ENCODE results near the gene SPOCK1. TPM values are rescaled to one million over a fixed set of nuclear protein-coding genes. Genes with fewer than 3 reads are reported as not detected.

The SPOCK1 gene
- total RNA-seq, 1 donor from 2014 or later = 81.2 TPM

GRCh38 chr5:137201876-137202275 lies 297.2 kb downstream of the SPOCK1 start:
- Histone ChIP-seq H3K4me1 (no peaks in the 10 kb centered on the region), H3K27me3 (no peaks in the 10 kb centered on the region), H3K27ac (no peak overlapping the region), H3K36me3 (no peaks in the 10 kb centered on the region), H3K4me3 (no peak overlapping the region), H3K9me3 (no peaks in the 10 kb centered on the region)
- TF ChIP-seq CTCF (IDR thresholded peaks at IDR 0.05) = peak; percentile 30 to 44 (median 35)
- intact Hi-C loops (cut with DNase I) = loop anchor here (2.0 to 10.0 kb wide), 5 partner anchors 59 to 533 kb away; partner anchors contain the start of genes KLHL3 and SPOCK1
- DNase-seq (ENCODE audit: low spot score in 2 of 2) = peak in 1 of 2 donors; percentile 85

GRCh38 chr5:137200906-137201700 lies 298.0 kb downstream of the SPOCK1 start:
- H3K27me3 ChIP-seq = no peaks in the 10 kb centered on the region
- H3K36me3 ChIP-seq = no peaks in the 10 kb centered on the region
- no peaks in the 10 kb centered on the region for H3K9me3 ChIP-seq
- no peak for DNase-seq (ENCODE audit: low spot score in 2 of 2)
- no peak overlapping the region for H3K27ac ChIP-seq
- no peaks in the 10 kb centered on the region for H3K4me1 ChIP-seq
- no peak for TF ChIP-seq CTCF (IDR thresholded peaks at IDR 0.05)
- intact Hi-C loops (cut with DNase I) = loop anchor here (2.0 to 10.0 kb wide), 4 partner anchors 111 to 534 kb away; partner anchors contain the start of genes KLHL3 and SPOCK1
- no peak overlapping the region for H3K4me3 ChIP-seq

- Histone ChIP-seq H3K4me1 (no peaks in the 10 kb centered on the region), H3K36me3 (no peaks in the 10 kb centered on the region), H3K27me3 (no peaks in the 10 kb centered on the region), H3K4me3 (no peak overlapping the region), H3K27ac (no peak overlapping the region), H3K9me3 (no peaks in the 10 kb centered on the region)
- DNase-seq (ENCODE audit: low spot score in 2 of 2) = no peak
- TF ChIP-seq CTCF (IDR thresholded peaks at IDR 0.05) = no peak
- intact Hi-C loops (cut with DNase I) = loop anchor here (2.0 to 10.0 kb wide), 4 partner anchors 112 to 535 kb away; partner anchors contain the start of genes KLHL3 and SPOCK1
Measured at GRCh38 chr5:137199966-137200365, 299.2 kb downstream of the SPOCK1 start.

GRCh38 chr5:137199201-137199600 lies 299.9 kb downstream of the SPOCK1 start:
- DNase-seq (ENCODE audit: low spot score in 2 of 2) = no peak
- Histone ChIP-seq H3K9me3 (no peaks in the 10 kb centered on the region), H3K36me3 (no peaks in the 10 kb centered on the region), H3K27me3 (no peaks in the 10 kb centered on the region), H3K27ac (no peak overlapping the region), H3K4me1 (no peaks in the 10 kb centered on the region), H3K4me3 (no peak overlapping the region)
- intact Hi-C loops (cut with DNase I) = no loop called here
- TF ChIP-seq CTCF (IDR thresholded peaks at IDR 0.05) = no peak

- Histone ChIP-seq H3K4me3 (no peak overlapping the region), H3K36me3 (no peaks in the 10 kb centered on the region), H3K27ac (no peak overlapping the region), H3K4me1 (no peaks in the 10 kb centered on the region), H3K9me3 (no peaks in the 10 kb centered on the region), H3K27me3 (no peaks in the 10 kb centered on the region)
- intact Hi-C loops (cut with DNase I) = no loop called here
- TF ChIP-seq CTCF (IDR thresholded peaks at IDR 0.05) = no peak
- no peak for DNase-seq (ENCODE audit: low spot score in 2 of 2)
Measured at GRCh38 chr5:137195483-137195882, 303.6 kb downstream of the SPOCK1 start.

All from ascending aorta (tissue), 2 donors.